HG02610 (cell line): Measurements from ENCODE around the gene ARHGAP26.
A peak's percentile ranks its signal among the peaks of the same experiment; 100 is the strongest.

ENCODE experiments used
- ATAC-seq: cut with Tn5 transposase; IDR thresholded peaks from one replicate; pipeline ENCODE4 v1.9.1; 2021; ENCODE audit warnings: mild to moderate bottlenecking, moderate library complexity; ENCODE audit not compliant: unreplicated experiment

Gene ARHGAP26

DNA sequence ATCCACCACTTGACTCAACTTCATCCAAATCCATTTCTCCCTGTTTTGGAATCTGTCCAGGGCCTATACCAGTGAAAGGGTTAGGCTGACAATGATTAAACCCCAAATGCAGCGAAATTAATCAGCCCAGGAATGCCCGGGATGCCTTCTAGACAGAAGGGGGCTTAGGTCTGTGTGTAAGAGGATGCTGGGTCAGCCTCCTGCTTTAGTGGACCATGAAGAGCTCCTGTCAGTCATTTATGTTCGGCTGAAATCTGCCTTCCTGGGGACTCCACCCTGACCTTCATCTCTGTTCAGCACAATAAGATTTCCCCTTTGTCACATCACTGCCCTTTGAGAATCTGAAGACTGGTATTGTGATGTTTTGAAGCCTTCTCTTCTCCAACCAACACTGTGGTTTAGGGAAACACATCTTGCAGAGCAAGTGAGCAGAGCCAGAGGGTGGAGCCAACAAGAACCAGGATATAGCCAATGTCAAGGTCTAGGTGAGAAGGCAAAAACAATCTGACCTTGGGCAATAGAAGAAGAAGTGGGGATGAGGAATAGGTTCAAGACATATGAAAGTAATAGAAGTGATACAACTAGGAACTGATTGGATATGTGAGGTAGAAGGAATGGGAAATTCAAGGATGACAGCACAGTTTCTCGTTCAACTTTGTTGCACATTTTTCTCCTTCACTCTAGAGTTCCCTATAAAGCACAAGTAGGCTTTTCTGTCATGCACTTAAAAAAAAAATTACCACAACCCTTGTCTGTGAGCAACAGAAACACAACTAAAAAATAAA is 234.4 kb downstream of the ARHGAP26 start:
- peak; percentile 43 for ATAC-seq

DNA sequence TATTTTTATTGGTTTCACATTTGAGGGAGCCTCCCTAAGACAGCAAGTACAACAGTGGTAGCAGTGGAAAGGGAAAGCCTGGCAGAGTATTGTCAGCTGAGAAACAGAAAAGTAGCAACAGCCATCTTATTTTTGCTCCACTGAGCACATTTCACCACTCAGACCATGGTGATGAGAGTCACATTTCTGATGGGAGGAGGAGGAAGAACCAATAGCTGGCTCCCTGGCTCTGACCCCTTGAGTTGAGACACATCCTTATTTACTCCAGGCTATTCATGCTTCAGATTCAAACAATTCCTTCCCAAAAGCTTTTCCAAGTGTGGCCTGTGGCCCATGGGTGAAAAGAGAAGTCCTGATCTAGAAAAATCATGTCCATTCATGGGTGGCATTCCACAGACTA is 236.3 kb downstream of the ARHGAP26 start:
- ATAC-seq: no peak

DNA sequence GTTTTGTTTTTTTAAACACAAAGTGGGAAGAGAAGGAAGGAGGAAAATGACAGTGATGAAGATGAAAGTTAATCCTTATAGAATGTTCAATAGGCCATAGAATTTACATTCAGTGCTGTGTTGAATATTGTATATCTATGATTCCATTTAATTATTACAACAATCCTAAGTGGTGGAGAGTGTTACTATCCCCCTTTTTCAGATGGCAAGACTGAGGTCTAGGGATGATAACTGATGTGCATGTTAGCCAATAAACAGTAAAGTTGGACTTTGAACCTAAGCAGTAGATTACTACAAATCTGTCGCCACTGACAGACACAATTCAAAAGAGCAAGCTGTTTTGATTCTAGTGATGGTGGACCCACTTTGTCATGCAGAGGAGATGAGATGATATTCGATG is 237.9 kb downstream of the ARHGAP26 start:
- ATAC-seq: no peak

DNA sequence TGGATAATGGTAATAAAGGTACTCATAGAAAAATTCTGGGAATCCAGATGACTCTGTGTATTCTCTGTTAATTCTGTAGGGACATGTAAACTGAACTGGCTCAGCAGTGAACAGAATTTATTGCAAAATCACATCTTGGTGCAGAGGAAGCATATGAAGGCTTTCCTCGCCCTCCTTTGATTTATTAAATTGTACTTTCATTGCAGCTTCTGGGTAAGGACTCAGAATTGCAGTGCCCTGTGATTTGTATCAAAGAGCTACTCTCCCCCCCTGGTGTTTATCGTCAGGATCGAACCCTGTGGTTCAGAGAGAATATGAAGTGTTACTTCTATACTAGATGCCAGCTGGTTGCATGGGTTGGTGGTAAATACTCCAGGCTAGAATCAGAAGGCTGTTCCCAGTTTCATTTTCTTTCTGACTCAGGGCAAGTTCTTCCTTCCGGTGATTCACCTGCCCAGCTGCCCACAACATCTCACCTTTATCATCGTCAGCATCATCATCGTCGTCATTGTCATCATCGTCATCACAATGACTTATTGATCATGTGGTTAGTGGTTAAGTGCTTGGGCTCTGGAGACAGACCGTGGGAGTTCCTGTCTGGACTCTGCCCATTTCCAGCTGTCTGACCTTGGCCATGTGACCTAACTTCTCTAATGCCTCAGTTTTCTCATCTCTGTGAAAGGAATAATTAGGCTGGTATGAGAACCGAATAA is 238.8 kb downstream of the ARHGAP26 start:
- peak; percentile 79 for ATAC-seq

DNA sequence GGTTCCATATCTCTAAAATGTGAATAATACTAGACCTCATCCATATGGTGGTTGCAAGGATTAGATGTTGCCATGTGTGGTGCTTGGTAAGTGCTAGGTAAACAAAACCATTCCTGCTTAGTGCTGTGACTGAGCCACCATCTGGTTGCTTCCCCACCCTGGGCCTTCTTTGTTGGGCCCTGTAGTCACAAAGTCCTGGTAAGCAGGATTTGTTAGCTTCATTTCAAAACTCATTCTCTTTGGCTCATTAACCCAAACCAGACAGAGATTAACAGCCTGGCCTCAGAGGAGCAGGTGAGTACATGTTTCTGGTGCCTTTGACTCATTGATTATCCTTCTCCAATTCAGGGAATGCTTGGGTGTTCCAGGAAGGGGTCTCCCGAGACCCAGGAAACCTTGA is 240.2 kb downstream of the ARHGAP26 start:
- ATAC-seq: no peak

DNA sequence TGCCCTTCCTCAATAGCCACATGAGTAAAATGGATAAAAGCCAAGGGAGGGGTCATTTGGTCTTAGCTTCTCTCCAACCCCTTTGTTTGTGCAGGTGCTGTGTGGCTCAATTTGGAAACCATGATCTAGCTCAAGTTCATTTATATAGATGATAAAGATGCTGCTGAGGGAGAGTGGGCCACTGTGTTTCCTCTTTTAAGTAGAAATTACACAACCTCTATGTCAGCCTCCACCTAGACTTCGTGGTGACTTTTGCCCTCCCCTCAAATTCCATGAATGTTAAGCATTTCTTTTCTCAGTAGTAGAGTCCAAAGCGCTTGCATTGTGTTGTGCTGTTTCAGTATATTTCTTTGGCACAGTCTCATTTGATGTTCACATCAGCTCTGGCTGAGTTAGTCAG is 241.4 kb downstream of the ARHGAP26 start:
- no peak for ATAC-seq

DNA sequence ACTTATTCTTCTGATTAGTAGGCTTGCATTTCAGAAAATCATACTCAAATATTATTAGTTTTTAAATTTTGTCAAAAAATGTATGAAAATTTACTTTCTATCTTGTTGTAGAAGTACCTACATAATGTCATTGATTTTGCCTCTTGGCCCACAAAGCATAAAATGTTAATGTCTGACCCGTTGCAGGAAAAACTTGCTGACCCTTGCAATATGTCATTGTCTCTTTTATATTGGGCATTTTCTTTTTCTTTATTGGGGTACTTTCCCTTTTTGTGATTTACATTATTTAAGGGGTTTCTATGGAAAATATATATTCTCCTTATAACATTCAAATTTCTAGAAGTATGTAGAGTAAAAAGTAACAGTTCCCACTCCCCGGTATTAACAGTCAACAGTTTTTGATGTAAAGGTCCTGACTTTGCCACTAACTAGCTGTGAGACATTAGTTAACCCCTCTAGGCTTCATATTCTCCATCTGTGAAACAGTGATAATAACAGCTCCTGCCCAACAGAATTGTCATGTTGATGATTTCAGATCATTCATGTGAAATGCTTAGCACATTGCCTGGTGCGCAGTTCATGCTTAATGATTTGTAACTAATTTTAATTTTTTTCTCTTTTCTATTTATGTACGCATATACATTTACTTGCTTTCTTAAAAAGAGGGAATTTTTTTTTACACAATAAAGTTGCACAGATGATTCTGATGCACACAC is 243.2 kb downstream of the ARHGAP26 start:
- no peak for ATAC-seq

DNA sequence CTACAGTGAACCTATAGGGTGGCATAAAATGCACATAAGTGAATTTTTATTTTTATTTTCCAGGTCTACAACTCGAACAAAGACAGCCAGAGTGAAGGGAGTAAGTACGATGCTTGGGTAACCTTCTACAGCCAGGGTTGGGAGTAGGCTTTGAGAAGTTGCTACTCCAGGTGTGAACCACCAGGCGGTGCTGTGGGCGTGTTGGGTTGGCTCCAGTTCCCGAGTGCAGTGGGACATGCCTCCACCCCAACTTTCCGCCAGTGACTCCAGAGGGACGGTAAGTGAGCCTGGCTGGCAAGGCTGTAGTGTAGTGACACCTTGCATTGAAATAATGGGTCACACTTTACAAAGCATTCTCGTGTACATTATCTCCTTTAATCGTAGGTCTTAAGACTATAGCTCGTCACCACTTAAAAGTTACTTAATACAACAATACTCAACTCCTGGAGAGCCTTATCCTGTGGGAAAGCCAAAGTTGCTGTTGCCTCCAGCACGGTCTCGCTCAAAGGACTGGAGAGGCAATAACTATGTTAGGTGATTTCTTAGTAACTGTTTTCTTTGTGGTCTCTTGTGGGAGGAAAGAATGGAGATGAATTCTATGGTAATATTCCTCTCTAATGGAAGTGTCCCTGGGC is 244.0 kb downstream of the ARHGAP26 start:
- no peak for ATAC-seq

DNA sequence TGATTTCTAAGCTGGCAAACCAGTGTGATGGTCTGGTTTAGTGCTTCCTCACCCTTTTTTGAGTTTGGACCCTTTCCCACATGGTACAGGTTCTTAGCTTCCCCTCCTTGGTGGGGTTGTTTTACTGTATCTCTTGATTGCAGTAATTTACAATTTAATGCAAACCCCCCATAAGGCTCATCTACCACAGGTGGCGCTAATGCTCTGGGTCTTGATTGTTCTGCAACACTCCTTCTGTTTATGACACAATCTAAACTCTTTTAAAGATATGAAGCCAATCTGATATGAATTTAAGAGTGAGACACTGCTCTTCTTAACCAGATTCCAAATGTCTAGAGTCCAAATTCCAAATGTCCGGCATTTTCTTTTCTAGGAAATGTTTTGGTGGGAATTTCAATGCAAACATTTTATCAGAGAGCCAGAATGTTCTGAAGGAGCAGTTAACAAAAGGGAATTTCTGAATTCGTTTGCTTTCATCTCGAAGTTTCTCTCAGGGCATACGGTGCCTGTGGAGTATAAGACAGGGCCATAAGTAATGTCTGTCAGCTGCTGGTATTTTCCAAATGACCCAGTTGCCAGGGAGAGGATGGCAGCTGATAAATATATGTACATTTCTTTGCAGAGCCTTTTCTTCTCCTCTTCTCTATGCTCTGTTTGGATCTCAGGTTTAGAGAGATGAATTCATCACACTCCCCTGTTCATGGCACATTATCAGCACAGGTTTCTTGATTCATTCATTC is 246.8 kb downstream of the ARHGAP26 start:
- no peak for ATAC-seq

DNA sequence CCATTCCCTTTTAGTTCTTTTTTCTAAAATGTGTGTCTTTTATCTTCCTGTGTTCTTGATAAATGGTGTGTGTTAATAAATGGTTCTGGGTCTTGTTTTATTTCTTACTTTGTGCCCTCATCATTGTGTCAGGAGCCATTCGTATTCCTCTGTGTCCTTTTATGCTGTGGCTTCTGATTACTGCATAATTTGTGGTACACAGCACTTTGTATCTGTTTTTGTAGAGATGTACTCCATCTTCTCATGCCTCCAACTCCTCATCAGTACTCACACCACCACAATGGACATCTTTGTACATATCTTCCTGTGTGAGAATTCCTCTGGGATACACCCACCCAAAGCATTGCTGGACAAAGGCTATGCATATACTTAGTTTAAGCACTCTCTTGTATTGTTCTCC is 247.4 kb downstream of the ARHGAP26 start:
- ATAC-seq: no peak

DNA sequence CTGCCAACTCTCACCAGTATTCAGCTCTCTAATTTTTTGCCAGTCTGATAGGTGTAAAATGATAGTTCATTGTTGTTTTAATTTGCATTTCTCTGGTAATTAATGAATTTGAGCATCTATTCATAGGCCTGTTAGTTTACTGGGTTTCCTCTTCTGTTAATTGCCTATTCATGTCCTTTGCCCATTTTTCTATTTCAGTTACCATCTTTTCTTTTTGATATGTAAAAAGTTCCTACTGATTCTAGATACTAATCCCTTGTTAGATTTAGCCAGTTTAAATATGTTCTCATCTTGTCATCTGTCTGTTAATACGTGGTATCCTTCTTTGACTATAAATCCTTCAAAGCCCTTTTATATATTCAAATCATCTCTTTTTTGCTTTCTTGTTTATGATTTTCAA is 247.8 kb downstream of the ARHGAP26 start:
- no peak for ATAC-seq

DNA sequence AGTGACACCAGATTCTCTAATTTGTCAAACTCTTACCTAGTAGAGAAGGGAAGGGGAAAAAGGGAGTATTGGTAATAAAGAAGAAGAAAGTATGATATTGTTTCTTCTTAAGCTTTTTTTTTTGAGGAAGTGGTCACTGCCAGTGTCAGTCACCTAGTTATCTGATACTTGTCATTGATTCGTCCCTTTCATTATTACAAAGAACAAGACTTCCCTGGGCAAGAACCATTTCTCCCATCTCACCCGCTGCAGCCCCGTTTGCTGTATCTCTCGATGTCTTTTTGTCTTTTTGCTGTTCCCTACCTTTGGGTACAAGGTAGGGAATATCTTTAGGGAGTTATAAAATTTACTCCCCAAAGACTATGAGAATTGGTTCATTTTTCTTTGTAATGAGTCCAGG is 249.0 kb downstream of the ARHGAP26 start:
- no peak for ATAC-seq

DNA sequence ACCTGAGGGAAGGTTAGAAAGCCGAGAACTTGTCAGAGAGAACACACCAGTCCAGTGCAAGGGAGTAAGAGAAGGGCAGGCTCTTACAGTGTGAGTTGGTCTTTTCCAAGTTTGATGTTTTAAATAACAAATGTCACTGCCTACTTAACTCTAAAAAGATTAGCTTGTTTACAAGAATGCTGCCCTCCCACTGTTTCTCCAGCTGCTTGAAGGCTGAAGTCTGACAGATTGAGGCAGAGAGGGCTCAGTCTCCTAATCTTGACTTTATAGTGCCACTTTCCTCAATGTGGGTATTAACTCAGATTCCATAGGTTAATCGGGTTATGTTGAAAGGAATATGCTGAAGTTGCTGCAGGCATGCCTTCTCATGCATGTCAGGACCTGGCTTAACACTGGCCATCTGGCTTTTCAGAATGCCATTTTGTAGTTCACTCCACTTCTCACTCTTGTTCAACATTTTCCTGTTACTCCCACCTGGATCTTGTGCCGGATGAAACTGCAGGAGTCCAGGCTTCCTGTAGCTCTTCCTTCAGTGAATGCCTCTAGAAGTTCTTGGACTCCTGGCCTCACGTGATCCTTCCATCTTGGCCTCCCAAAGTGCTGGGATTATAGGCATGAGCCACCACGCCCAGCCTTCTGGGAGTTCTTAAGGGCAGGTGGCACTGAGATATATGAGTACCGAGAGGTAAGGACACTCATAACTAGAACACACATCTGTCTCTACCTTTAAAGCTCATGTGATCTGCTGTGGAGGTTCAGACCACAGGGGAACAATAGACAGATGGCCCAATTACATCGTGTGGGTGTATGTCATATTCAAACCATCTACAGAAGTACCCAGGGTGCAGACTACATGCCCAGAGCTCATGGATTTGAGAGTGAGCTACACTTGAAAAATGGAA is 249.7 kb downstream of the ARHGAP26 start:
- ATAC-seq: peak; percentile 84

DNA sequence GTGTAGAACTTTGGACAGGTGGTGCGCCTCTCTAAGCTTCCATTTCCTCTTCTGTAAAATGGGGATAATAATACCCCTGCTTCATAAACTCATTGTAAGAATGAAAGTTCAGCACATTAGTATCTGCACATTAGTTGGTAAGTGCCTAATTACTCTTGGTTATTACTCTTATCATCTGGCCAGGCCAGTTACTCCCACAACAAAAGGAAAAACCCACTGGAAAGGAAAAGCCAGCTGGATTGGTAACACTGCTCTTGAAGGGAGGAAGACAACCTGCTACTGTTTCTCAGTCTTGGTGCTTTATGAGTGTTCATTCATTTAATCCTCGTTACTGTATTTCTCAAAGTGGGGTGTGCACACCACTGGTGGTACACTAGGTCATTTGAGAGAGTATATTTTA is 251.4 kb downstream of the ARHGAP26 start:
- no peak for ATAC-seq

DNA sequence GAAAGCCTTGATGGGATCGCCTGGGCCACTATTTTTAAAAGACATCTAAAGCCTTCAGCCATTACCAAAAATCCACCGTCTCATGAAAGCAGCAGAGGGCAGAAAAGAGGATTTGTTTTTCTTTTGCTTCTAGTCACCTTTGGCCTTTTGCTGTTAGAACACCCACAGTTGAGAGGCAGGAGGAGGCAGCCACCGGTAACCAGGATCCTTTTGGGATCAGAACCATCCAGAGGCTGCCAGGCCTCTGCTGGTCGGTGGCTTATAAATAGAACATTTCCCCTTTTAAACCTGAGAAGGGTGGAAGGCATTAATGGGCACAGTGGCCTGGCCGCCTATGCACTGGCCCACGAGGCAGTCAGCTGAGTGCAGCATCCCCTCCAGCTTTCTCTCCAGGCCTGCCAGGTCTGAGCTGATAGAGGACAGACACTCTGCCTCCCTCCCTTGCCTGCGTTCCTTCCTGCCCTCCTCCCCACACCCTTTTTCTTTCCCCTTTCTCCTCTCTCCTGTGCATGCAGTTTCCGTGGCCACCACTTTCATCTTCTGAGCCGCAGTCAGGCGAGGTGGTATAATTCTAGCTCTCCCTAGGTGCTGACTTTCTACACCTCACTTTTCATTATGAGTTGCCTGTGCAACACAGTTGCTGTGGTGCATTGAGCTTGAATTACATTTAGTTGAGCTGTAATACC is 253.4 kb downstream of the ARHGAP26 start:
- peak; percentile 70 for ATAC-seq

DNA sequence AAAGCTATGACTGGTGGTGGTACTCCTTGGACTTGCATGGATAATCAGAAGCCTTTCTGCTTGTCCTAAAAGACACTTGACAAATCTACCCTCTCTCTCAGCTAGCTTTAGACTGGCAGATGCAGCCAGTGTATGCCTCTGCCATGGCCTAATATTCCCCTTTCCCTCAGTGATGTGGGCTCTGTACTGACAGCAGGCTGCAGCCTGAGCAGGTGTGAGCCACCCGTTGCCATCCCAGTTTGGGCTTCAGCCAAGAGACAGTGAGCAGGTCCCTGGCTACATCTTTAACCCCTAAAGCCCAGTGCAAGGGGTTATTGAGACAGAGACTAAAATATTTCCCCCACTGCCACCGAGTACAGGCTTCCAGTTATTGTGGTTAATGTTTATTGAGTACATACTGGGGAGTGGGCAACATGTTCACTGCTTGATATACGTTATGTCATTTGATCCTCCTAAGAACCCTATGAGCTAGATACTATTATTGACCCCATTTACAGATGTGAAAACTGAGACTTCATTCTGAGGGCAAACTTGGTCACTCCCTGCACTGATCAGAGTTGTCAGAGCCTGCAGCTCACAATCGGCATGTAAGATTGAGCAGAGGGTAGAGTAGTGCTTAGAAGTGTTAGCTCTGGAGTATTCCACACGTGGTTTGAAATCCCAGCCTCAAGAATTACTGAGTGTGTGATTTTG is 254.2 kb downstream of the ARHGAP26 start:
- ATAC-seq: no peak

DNA sequence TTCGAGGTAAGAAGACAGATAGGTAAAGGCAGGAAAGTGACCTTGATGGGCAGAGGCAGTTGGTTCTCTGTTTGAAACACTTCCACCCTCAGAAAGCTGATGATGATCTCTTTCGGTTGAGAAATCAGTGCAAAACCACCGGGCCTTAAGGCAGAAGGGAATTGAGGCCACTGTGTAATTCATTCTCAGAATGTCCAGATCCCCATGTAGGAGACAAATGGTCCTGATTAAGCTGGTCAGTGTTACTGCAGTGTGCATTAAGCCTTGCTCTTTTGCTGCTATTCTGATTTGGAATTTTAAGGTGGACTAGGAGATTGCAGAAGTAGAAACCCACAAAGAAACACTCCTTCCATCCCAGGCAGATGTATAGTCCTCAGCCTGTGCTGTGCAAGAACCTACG is 255.2 kb downstream of the ARHGAP26 start:
- ATAC-seq: no peak

DNA sequence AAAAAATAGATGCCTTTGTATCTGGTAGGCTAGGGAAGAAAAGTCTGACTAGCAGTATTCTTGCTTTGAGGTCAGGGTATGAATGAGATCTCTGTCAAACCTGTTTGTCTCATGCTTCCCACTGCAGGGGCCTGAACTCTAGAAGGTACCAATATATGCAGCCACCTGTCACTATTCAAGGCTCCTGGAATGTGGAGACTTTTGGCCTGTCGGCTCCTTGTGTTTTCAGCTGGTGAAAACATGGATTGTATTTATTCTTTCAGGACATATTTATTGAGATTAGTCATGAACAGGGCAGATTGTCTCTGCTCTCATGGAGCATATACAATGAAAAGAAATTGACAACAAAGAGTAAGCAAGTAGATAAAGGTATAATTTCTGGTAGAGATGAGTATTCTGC is 255.8 kb downstream of the ARHGAP26 start:
- no peak for ATAC-seq

DNA sequence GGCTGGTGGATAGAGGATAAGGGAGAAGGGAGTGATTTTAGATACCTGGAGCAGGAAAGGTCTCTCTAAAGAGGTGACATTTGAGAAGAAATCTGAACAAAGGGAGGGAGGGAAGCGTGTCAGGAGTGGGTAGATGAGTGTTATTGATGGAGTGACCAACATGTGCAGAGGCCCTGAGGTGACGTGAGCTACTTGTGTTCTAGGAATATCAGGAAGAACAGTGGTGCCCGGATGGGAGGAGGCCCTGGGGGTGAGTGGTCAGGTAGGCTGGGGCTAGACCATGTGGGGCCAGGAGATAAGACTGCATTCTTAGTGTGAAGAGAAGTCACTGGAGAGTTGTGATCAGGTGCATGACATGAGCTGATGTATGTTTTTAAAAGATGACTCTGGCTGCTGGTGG is 256.2 kb downstream of the ARHGAP26 start:
- no peak for ATAC-seq
